OCI-LY1 (cell line): Measurements from ENCODE around the gene PODNL1.

Experiments
- H2AFZ ChIP-seq: fragments of 200-600 bp; sonication (generic), shearing (Covaris generic); 2 replicates; pipeline ENCODE4 v1.6.0; 2014; ENCODE audit warnings: antibody characterized with exemption, mild to moderate bottlenecking, low read length
- H3F3A ChIP-seq: fragments of 200-600 bp; sonication (generic), shearing (Covaris generic); 2 replicates; pipeline ENCODE4 v1.6.0; 2014; ENCODE audit warnings: mild to moderate bottlenecking, antibody characterized with exemption, low read length, moderate library complexity; ENCODE audit not compliant: insufficient read depth
- H3K27ac ChIP-seq: fragments of 200-600 bp; sonication (generic); 2 replicates; pipeline ENCODE4 v1.5.1; 2014; ENCODE audit warnings: low read length, mixed run types, mild to moderate bottlenecking, low read depth; ENCODE audit not compliant: poor library complexity, severe bottlenecking
- H3K27me3 ChIP-seq: fragments of 200-600 bp; sonication (generic); 2 replicates; pipeline ENCODE4 v1.6.0; 2014; ENCODE audit warnings: antibody characterized with exemption, mild to moderate bottlenecking, low read length, moderate library complexity; ENCODE audit not compliant: insufficient read depth
- H3K36me3 ChIP-seq: fragments of 200-600 bp; sonication (generic); 2 replicates; pipeline ENCODE4 v1.6.1; 2014; ENCODE audit warnings: mild to moderate bottlenecking, antibody characterized with exemption, low read length, moderate library complexity, mixed read lengths; ENCODE audit not compliant: insufficient read depth
- H3K4me1 ChIP-seq: fragments of 200-600 bp; sonication (generic); 2 replicates; pipeline ENCODE4 v1.5.1; 2014; ENCODE audit warnings: mild to moderate bottlenecking, low read length, moderate library complexity; ENCODE audit not compliant: insufficient read depth, severe bottlenecking
- H3K4me2 ChIP-seq: fragments of 200-600 bp; sonication (generic), shearing (Covaris generic); 2 replicates; pipeline ENCODE4 v1.6.1; 2014; ENCODE audit warnings: low read length
- H3K4me3 ChIP-seq: fragments of 200-600 bp; sonication (generic); 2 replicates; pipeline ENCODE4 v1.5.1; 2014; ENCODE audit warnings: low read length, low read depth, mild to moderate bottlenecking, mixed read lengths; ENCODE audit not compliant: poor library complexity, severe bottlenecking
- H3K79me2 ChIP-seq: fragments of 200-600 bp; shearing (Covaris generic); 2 replicates; pipeline ENCODE4 v1.6.1; 2016; ENCODE audit warnings: mixed run types, low read length, mixed read lengths; ENCODE audit not compliant: insufficient read depth
- H3K9ac ChIP-seq: fragments of 200-600 bp; sonication (generic), shearing (Covaris generic); 2 replicates; pipeline ENCODE4 v1.6.1; 2014; ENCODE audit warnings: mild to moderate bottlenecking, low read length, mixed read lengths
- H3K9me2 ChIP-seq: fragments of 200-600 bp; sonication (generic), shearing (Covaris generic); 2 replicates; pipeline ENCODE4 v1.6.1; 2014; ENCODE audit warnings: low read depth, mild to moderate bottlenecking, low read length, mixed read lengths
- H3K9me3 ChIP-seq: fragments of 200-600 bp; shearing (Covaris generic); 2 replicates; pipeline ENCODE4 v1.6.1; 2014; ENCODE audit warnings: low read length, mixed read lengths
- H4K20me1 ChIP-seq: fragments of 200-600 bp; sonication (generic), shearing (Covaris generic); 2 replicates; pipeline ENCODE4 v1.6.0; 2016; ENCODE audit warnings: mild to moderate bottlenecking, low read length; ENCODE audit not compliant: insufficient read depth
- CTCF ChIP-seq: fragments of 200-600 bp; sonication (generic), shearing (Covaris generic); IDR thresholded peaks from 2 replicates; pipeline ENCODE4 v1.5.1; 2017; ENCODE audit warnings: mild to moderate bottlenecking, antibody characterized with exemption, low read length, moderate library complexity, mixed read lengths
- EZH2 ChIP-seq: fragments of 200-600 bp; sonication (generic), shearing (Covaris generic); IDR thresholded peaks from 2 replicates; pipeline ENCODE4 v1.8.0; 2017; ENCODE audit warnings: borderline replicate concordance, mixed run types, mild to moderate bottlenecking, antibody characterized with exemption, low read length, moderate library complexity, mixed read lengths

PODNL1 gene

DNA sequence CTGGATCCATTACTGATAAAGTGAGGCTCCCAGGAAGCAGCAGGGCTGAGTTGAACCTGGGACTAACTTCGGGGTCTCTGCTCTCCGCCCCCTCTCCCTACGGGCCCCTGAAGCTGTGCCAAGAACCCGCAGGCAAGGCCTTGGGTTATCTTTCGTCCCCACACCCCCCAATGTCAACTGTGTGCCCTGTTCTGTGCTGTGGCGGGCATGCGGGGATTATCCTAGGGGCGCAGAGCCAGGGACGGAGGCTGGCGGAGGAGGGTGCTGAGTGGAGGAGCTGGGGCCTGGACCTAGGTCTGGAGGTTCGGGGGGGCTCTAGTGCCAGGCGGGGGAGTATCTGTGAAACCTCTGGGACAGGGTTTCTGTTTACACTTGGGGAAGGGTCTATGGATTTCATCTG is 41.5 kb upstream of the PODNL1 start:
- Histone ChIP-seq H3K9me3 (no peaks in the 10 kb centered on the region), H3K27me3 (peaks cover 23% of the 10 kb centered on the region; the same call in 1 of the 2 replicates), H3K9ac (no peak overlapping the region), H4K20me1 (no peaks in the 10 kb centered on the region), H3K4me2 (peak overlapping the region; percentile 51; the same call in 1 of the 2 replicates), H3F3A (no peaks in the 10 kb centered on the region; the same call in 1 of the 2 replicates), H3K9me2 (no peaks in the 10 kb centered on the region), H3K4me3 (no peak overlapping the region), H2AFZ (no peak overlapping the region), H3K27ac (no peak overlapping the region), H3K36me3 (peaks cover 3% of the 10 kb centered on the region; the same call in 1 of the 2 replicates), H3K4me1 (peaks cover 19% of the 10 kb centered on the region), H3K79me2 (no peaks in the 10 kb centered on the region)
- TF ChIP-seq CTCF, result no peak
- TF ChIP-seq EZH2, result no peak

DNA sequence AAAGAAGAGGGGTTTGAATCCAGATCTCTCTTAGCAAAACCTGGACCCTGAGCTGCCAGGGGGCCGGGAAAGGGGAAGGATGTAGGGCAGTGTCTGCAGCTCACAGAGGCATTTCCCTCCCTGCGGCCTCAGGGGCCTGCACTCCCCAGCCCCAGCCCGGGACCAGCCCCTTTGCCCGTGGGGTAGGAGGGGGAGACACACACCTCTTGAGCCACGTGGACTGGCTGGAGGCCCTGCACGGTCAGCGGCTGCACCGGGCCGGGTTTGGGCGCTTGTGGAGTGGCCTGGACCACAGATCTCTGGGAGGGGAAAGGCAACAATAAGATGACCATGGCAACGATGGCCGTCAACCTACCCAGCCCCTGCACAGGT is 41.0 kb upstream of the PODNL1 start:
- peak overlapping the region; percentile 18; the same call in 1 of the 2 replicates for H3K9ac ChIP-seq
- H3K4me3 ChIP-seq, result peak overlapping the region; percentile 40
- no peak overlapping the region for H3K27ac ChIP-seq

GRCh38 chr19:13978351-13979243 is 40.4 kb upstream of the PODNL1 start:
- no peaks in the 10 kb centered on the region; the same call in 1 of the 2 replicates for H3F3A ChIP-seq
- peaks cover 3% of the 10 kb centered on the region; the same call in 1 of the 2 replicates for H3K36me3 ChIP-seq
- no peaks in the 10 kb centered on the region for H3K9me3 ChIP-seq
- peaks cover 23% of the 10 kb centered on the region; the same call in 1 of the 2 replicates for H3K27me3 ChIP-seq
- no peaks in the 10 kb centered on the region for H3K9me2 ChIP-seq
- peak overlapping the region; percentile 40 for H3K4me3 ChIP-seq
- no peak overlapping the region for H2AFZ ChIP-seq
- H3K4me2 ChIP-seq, result peak overlapping the region; percentile 51
- no peaks in the 10 kb centered on the region for H4K20me1 ChIP-seq
- TF ChIP-seq EZH2 (no peak), CTCF (no peak)
- H3K9ac ChIP-seq, result peak overlapping the region; percentile 18; the same call in 1 of the 2 replicates
- no peaks in the 10 kb centered on the region for H3K79me2 ChIP-seq
- peaks cover 24% of the 10 kb centered on the region for H3K4me1 ChIP-seq
- H3K27ac ChIP-seq, result no peak overlapping the region

More for the DNA sequence above, 41.0 kb upstream of the PODNL1 start:
- H3K9me2 ChIP-seq, result no peaks in the 10 kb centered on the region
- no peaks in the 10 kb centered on the region for H4K20me1 ChIP-seq
- peaks cover 20% of the 10 kb centered on the region for H3K4me1 ChIP-seq
- H3K9me3 ChIP-seq, result no peaks in the 10 kb centered on the region
- H3K79me2 ChIP-seq, result no peaks in the 10 kb centered on the region
- no peak overlapping the region for H2AFZ ChIP-seq
- H3F3A ChIP-seq, result no peaks in the 10 kb centered on the region; the same call in 1 of the 2 replicates
- TF ChIP-seq EZH2, result no peak
- no peak for TF ChIP-seq CTCF
- H3K4me2 ChIP-seq, result peak overlapping the region; percentile 51
- H3K27me3 ChIP-seq, result peaks cover 23% of the 10 kb centered on the region; the same call in 1 of the 2 replicates
- H3K36me3 ChIP-seq, result peaks cover 3% of the 10 kb centered on the region; the same call in 1 of the 2 replicates
